Peyer's patch (tissue), 4 donors: Measurements from ENCODE around the gene ATF6. TPM values are rescaled to one million over a fixed set of nuclear protein-coding genes. Genes with fewer than 3 reads are reported as not detected.

Source experiments
- DNase-seq, 3 donors: peaks; one replicate each; pipeline ENCODE4 v3.0.0-alpha.2; 2017 to 2019
- H3K27ac ChIP-seq, 4 donors: fragments of 200-600 bp; sonication (generic); one replicate each; pipeline ENCODE4 v1.5.1; 2016 to 2019
- H3K27me3 ChIP-seq, 2 donors: fragments of 200-600 bp; sonication (generic); one replicate each; pipeline ENCODE4 v1.5.1; 2019
- H3K36me3 ChIP-seq, 3 donors: fragments of 200-600 bp; sonication (generic); one replicate each; pipeline ENCODE4 v1.5.1; 2016 to 2019
- H3K4me1 ChIP-seq, 4 donors: fragments of 200-600 bp; sonication (generic); one replicate each; pipeline ENCODE4 v1.5.1; 2016 to 2019
- H3K4me3 ChIP-seq, 4 donors: fragments of 200-600 bp; sonication (generic); 1 replicate in 3 of 4; 2 replicates in 1 of 4; pipeline ENCODE4 v1.5.1; 2016 to 2019; ENCODE audit warnings: mild to moderate bottlenecking in 1 of 4
- H3K9me3 ChIP-seq, 4 donors: fragments of 200-600 bp; sonication (generic); one replicate each; pipeline ENCODE4 v1.5.1; 2016 to 2019; ENCODE audit warnings: mild to moderate bottlenecking in 1 of 4
- POLR2A ChIP-seq, 2 donors: fragments of 450-650 bp; IDR thresholded peaks; one replicate each; pipeline ENCODE4 v1.5.1; 2017; ENCODE audit warnings: antibody characterized with exemption in 2 of 2, mild to moderate bottlenecking in 2 of 2, moderate library complexity in 2 of 2
- total RNA-seq, 4 donors: library from RNA; depleted of rRNA; stranded (reverse); fragments of >200 nt; gene quantifications; one replicate each; pipeline ENCODE4 v1.1.0, GENCODE V29; 2016
- TF ChIP-seq, protein P1 (sequence below), 6 experiments: fragments of 450-650 bp in 4 of 6; fragments of 200-600 bp in 2 of 6; sonication (generic) in 1 of 6; IDR thresholded peaks; one replicate each; pipeline ENCODE4 v1.5.1; 2017 to 2019; ENCODE audit warnings: antibody characterized with exemption in 6 of 6, mild to moderate bottlenecking in 3 of 6, moderate library complexity in 1 of 6

ATF6 gene
- total RNA-seq, 4 donors from 2014 or later = 15.5 to 21.4 (median 20.8) TPM

DNA sequence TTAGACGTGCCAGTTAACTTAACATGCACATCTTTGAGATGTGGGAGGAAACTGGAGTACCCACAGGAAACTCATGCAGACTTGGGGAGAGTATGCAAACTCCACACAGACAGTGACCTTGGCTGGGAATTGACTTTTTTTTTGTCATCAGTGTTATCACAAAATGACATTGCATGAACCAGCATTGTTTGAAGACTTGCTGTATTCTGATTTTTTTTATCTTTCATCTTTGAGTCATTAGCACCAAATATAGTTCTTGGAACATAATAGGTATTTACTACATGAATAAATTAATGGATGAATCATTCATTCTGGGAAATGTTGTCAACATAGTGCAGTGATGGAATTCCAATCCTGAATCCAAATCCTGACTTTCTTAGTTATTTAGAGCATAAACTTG, 77.0 kb downstream of the ATF6 start:
- Histone ChIP-seq H3K4me3 (no peak overlapping the region), H3K27me3 (no peaks in the 10 kb centered on the region), H3K27ac (no peak overlapping the region), H3K9me3 (no peaks in the 10 kb centered on the region), H3K4me1 (no peaks in the 10 kb centered on the region), H3K36me3 (peaks cover 0 to 17% (median 0%) of the 10 kb centered on the region in 3 donors)
- no peak for TF ChIP-seq POLR2A (IDR thresholded peaks at IDR 0.05)
- TF ChIP-seq, protein P1, sequence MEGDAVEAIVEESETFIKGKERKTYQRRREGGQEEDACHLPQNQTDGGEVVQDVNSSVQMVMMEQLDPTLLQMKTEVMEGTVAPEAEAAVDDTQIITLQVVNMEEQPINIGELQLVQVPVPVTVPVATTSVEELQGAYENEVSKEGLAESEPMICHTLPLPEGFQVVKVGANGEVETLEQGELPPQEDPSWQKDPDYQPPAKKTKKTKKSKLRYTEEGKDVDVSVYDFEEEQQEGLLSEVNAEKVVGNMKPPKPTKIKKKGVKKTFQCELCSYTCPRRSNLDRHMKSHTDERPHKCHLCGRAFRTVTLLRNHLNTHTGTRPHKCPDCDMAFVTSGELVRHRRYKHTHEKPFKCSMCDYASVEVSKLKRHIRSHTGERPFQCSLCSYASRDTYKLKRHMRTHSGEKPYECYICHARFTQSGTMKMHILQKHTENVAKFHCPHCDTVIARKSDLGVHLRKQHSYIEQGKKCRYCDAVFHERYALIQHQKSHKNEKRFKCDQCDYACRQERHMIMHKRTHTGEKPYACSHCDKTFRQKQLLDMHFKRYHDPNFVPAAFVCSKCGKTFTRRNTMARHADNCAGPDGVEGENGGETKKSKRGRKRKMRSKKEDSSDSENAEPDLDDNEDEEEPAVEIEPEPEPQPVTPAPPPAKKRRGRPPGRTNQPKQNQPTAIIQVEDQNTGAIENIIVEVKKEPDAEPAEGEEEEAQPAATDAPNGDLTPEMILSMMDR (IDR thresholded peaks at IDR 0.05) = no peak
- DNase-seq = no peak

DNA sequence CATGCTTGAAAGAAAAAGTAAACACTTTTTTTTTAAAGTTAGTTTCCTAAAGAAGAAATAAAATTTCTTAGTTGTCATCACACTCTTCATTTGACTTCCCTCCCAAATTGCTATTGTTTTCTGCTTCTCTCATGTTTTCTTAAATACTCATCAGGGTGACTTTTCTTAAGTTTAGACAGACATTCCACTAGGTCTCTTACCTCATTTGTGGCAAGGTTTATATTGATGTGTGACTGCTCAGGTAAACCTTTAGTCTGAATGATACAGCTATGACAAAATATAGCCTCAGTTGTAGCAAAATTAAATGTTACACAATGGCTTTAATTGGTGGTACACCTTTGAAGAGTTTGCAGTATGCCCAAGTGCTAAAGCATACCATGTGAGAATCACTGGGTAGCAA, 78.6 kb downstream of the ATF6 start:
- TF ChIP-seq, protein P1 (IDR thresholded peaks at IDR 0.05) = no peak
- no peak for TF ChIP-seq POLR2A (IDR thresholded peaks at IDR 0.05)
- no peaks in the 10 kb centered on the region for H3K9me3 ChIP-seq
- DNase-seq = no peak
- H3K27me3 ChIP-seq = no peaks in the 10 kb centered on the region
- H3K27ac ChIP-seq = no peak overlapping the region
- H3K4me3 ChIP-seq = no peak overlapping the region
- H3K4me1 ChIP-seq = no peaks in the 10 kb centered on the region
- H3K36me3 ChIP-seq = peaks cover 0 to 16% (median 0%) of the 10 kb centered on the region in 3 donors

DNA sequence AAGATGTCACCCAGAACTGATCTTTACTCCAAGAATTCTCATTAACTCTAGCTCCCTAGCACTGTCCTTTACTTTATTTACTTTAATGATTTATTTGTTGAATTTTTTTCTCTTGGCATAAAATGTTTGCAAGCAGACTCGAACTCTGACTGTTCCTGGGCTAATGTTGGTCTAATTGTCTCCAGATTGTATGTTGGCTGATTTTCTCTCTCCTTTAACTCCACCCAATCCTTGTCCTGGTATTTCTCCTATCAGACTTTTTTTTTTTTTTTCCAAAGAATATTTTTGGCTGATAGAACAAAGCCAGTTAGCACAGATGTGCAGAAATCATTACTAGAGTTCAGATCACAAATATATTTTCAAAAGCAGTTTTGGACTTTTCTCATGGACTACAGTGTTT, 82.6 kb downstream of the ATF6 start:
- no peak for DNase-seq
- Histone ChIP-seq H3K4me1 (no peaks in the 10 kb centered on the region), H3K27me3 (no peaks in the 10 kb centered on the region), H3K27ac (no peak overlapping the region), H3K9me3 (no peaks in the 10 kb centered on the region), H3K36me3 (peaks cover 0 to 49% (median 0%) of the 10 kb centered on the region in 3 donors), H3K4me3 (no peak overlapping the region)
- TF ChIP-seq POLR2A (IDR thresholded peaks at IDR 0.05) = no peak
- TF ChIP-seq, protein P1 (IDR thresholded peaks at IDR 0.05) = no peak

DNA sequence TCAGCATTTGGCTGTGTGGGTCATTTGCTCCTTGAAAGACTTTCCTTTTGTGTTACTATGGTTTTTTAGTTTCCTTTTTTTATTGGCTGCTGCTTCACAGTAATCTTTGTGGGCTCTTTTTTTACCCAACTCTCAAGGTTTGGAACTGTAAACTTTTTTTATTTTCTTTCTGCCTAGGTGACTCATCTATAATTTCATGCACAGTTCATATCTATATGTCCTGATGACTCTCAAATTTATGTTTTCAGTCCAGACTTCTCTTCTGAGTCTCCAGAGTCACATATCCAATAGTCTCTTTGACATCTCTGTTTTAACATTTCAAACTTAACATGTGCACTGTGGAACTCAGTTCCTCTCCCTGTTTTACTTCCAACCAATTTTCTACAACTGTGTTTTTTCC, 83.4 kb downstream of the ATF6 start:
- Histone ChIP-seq H3K27ac (no peak overlapping the region), H3K9me3 (no peaks in the 10 kb centered on the region), H3K36me3 (peaks cover 0 to 56% (median 0%) of the 10 kb centered on the region in 3 donors), H3K4me3 (no peak overlapping the region), H3K27me3 (no peaks in the 10 kb centered on the region), H3K4me1 (no peaks in the 10 kb centered on the region)
- no peak for TF ChIP-seq POLR2A (IDR thresholded peaks at IDR 0.05)
- TF ChIP-seq, protein P1 (IDR thresholded peaks at IDR 0.05) = no peak
- DNase-seq = no peak

DNA sequence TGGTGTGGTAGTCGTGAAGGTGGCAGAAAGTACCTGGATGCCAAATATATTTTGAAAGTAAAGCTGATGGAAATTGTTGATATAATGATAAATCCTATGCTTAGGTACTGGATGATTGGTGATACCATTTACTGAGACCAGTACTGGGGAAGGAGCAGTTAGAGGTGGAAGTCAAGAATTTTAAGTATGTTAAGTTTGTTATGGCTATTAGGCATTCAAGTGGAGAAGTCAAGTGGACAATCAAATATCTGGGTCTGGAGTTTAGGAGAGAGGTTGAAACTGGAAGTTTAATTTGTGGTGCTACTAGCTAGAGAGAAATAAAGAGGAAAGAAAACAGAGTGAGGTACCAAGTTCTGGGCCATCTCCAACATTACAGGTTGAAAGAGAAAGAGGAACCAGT, 89.1 kb downstream of the ATF6 start:
- no peak for DNase-seq
- H3K36me3 ChIP-seq = peaks cover 0 to 49% (median 0%) of the 10 kb centered on the region in 3 donors
- no peak overlapping the region for H3K4me3 ChIP-seq
- no peaks in the 10 kb centered on the region for H3K9me3 ChIP-seq
- TF ChIP-seq, protein P1 (IDR thresholded peaks at IDR 0.05) = no peak
- TF ChIP-seq POLR2A (IDR thresholded peaks at IDR 0.05) = no peak
- no peaks in the 10 kb centered on the region for H3K27me3 ChIP-seq
- H3K27ac ChIP-seq = no peak overlapping the region
- no peaks in the 10 kb centered on the region for H3K4me1 ChIP-seq

DNA sequence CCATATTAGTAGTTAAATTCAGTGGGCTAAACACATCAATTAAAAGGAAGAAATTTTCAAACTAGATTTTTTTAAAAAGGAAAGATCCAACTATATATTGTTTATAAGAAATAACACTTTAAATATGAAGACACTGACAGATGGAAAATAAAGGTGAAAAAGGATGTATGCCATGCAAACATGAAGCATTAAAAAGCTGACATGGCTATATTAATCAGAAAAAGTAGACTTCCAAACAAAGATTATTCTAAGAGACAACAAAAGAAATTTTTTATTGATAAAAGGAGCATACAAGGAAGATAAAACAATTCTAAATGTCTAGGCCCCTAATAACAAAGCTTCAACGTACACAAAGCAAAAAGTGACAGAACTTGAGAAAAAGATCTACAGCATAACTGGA, 92.2 kb downstream of the ATF6 start:
- H3K36me3 ChIP-seq = peaks cover 0 to 46% (median 0%) of the 10 kb centered on the region in 3 donors
- H3K4me3 ChIP-seq = no peak overlapping the region
- TF ChIP-seq, protein P1 (IDR thresholded peaks at IDR 0.05) = no peak
- no peak for TF ChIP-seq POLR2A (IDR thresholded peaks at IDR 0.05)
- H3K27me3 ChIP-seq = no peaks in the 10 kb centered on the region
- no peaks in the 10 kb centered on the region for H3K9me3 ChIP-seq
- H3K27ac ChIP-seq = no peak overlapping the region
- no peaks in the 10 kb centered on the region for H3K4me1 ChIP-seq
- DNase-seq = no peak
